ENCODE data around the gene KCNE1. TPM values are rescaled to one million over a fixed set of nuclear protein-coding genes. Genes with fewer than 3 reads are reported as not detected.

Gene KCNE1
- total and polyA plus RNA-seq, 2 donors (not counting 1 experiment from before 2014, with no cell fraction given): 0.33 to 0.45 TPM

DNA sequence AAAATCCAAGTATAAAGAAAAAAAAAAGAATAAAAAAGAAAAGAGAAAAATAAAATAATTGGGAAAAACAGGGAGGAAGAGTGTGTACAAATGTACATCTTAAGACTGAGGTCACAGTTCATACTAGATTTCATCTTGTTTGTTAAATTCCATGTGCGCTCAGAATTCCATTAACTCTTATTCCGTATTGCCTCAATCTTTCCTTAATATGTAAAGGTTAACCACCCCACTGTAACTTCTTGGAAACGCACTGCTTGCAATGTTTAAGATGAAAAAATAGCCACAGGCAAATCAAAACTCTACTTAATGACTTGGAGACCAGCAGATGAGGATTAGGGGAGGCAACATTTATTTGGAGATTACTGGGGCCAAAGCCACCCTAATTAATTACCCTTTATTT, 23.9 kb upstream of the KCNE1 start:
- Histone ChIP-seq H4K20me1 (ENCODE audit: control insufficient read depth, extremely low read depth, insufficient read depth, low read length) (no peaks in the 10 kb centered on the region), H3K36me3 (ENCODE audit: control insufficient read depth, insufficient read depth, low read length) (peaks cover 2% of the 10 kb centered on the region), H3K4me3 (replicated peaks in 1 of 4; ENCODE audit: control extremely low read depth in 1 of 4, insufficient read depth in 1 of 4, low read depth in 3 of 4, low read length in 4 of 4) (no peak overlapping the region), H3K79me2 (ENCODE audit: control insufficient read depth, insufficient read depth, low read length) (no peaks in the 10 kb centered on the region), H3K9me3 (ENCODE audit: control insufficient read depth, insufficient read depth, low read depth, low read length) (no peaks in the 10 kb centered on the region), H3K27me3 (ENCODE audit: control insufficient read depth, insufficient read depth, low read length) (no peaks in the 10 kb centered on the region), H3K4me1 (ENCODE audit: control insufficient read depth, extremely low read depth, insufficient read depth, low read length) (peaks cover 3% of the 10 kb centered on the region), H3K27ac (ENCODE audit: insufficient read depth, low read length) (no peak overlapping the region), H2AFZ (ENCODE audit: low read length) (no peak overlapping the region), H3K4me2 (ENCODE audit: extremely low read depth, insufficient read depth, low read length) (no peak overlapping the region), H3K9ac (ENCODE audit: insufficient read depth, low read length) (no peak overlapping the region)
- TF ChIP-seq EZH2 (IDR thresholded peaks at IDR 0.05; ENCODE audit: low read length, missing control alignments): no peak
- TF ChIP-seq, protein P1, sequence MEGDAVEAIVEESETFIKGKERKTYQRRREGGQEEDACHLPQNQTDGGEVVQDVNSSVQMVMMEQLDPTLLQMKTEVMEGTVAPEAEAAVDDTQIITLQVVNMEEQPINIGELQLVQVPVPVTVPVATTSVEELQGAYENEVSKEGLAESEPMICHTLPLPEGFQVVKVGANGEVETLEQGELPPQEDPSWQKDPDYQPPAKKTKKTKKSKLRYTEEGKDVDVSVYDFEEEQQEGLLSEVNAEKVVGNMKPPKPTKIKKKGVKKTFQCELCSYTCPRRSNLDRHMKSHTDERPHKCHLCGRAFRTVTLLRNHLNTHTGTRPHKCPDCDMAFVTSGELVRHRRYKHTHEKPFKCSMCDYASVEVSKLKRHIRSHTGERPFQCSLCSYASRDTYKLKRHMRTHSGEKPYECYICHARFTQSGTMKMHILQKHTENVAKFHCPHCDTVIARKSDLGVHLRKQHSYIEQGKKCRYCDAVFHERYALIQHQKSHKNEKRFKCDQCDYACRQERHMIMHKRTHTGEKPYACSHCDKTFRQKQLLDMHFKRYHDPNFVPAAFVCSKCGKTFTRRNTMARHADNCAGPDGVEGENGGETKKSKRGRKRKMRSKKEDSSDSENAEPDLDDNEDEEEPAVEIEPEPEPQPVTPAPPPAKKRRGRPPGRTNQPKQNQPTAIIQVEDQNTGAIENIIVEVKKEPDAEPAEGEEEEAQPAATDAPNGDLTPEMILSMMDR (conservative IDR thresholded peaks at IDR 0.05 in 1 of 2, IDR thresholded peaks at IDR 0.05 in 1 of 2; ENCODE audit: low read depth in 1 of 2, low read length in 2 of 2): no peak
- no peak for DNase-seq (ENCODE audit: low read depth in 2 of 2)

DNA sequence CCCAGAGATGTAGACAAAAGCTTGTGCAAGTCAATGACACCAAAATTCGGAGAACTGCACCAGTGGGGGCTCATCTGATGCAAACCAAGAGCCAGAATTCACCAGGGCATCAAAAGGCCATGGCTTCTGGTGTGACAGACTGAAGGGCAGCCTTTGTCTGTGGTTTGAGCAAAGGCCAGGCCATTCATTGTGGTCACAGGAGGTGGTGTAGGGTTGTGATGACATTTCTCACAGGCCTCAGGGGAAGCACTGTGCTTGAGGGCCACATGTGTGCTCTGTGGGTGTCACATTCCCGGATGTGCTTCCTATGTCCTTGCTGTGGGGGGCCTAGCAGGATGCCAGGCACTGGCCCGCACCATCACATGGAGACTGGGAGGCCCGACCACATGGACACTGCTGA, 22.5 kb upstream of the KCNE1 start:
- Histone ChIP-seq H3K27ac (ENCODE audit: insufficient read depth, low read length) (no peak overlapping the region), H3K9me3 (ENCODE audit: control insufficient read depth, insufficient read depth, low read depth, low read length) (no peaks in the 10 kb centered on the region), H3K4me2 (ENCODE audit: extremely low read depth, insufficient read depth, low read length) (no peak overlapping the region), H2AFZ (ENCODE audit: low read length) (no peak overlapping the region), H3K9ac (ENCODE audit: insufficient read depth, low read length) (no peak overlapping the region), H3K4me1 (ENCODE audit: control insufficient read depth, extremely low read depth, insufficient read depth, low read length) (peaks cover 3% of the 10 kb centered on the region), H3K36me3 (ENCODE audit: control insufficient read depth, insufficient read depth, low read length) (peaks cover 2% of the 10 kb centered on the region), H3K27me3 (ENCODE audit: control insufficient read depth, insufficient read depth, low read length) (no peaks in the 10 kb centered on the region), H3K4me3 (replicated peaks in 1 of 4; ENCODE audit: control extremely low read depth in 1 of 4, insufficient read depth in 1 of 4, low read depth in 3 of 4, low read length in 4 of 4) (no peak overlapping the region), H4K20me1 (ENCODE audit: control insufficient read depth, extremely low read depth, insufficient read depth, low read length) (no peaks in the 10 kb centered on the region), H3K79me2 (ENCODE audit: control insufficient read depth, insufficient read depth, low read length) (no peaks in the 10 kb centered on the region)
- peak in 1 of 2 donors; percentile 70 for DNase-seq (ENCODE audit: low read depth in 2 of 2)
- TF ChIP-seq, protein P1 (conservative IDR thresholded peaks at IDR 0.05 in 1 of 2, IDR thresholded peaks at IDR 0.05 in 1 of 2; ENCODE audit: low read depth in 1 of 2, low read length in 2 of 2): no peak
- TF ChIP-seq EZH2 (IDR thresholded peaks at IDR 0.05; ENCODE audit: low read length, missing control alignments): no peak

DNA sequence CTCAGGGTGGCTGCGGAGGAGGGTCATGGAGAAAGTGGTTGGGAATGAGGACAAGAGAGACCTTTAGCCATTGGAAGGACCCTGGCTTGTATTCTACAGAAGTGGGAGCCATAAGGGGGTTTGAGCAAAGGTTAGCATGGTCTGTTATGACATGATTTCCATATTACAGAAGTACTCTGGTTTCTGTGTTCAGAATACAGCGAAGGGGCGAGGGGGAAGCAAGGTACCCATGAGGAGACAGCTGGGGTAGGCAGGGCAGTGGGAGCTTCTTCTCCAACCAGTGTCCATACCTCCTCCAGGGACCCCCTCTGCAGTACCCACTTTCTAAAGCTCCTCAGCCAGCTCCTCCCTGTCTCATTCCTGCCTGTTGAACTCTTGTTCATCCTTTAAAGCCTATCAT, 21.9 kb upstream of the KCNE1 start:
- Histone ChIP-seq H3K79me2 (ENCODE audit: control insufficient read depth, insufficient read depth, low read length) (no peaks in the 10 kb centered on the region), H3K36me3 (ENCODE audit: control insufficient read depth, insufficient read depth, low read length) (peaks cover 2% of the 10 kb centered on the region), H3K4me2 (ENCODE audit: extremely low read depth, insufficient read depth, low read length) (no peak overlapping the region), H4K20me1 (ENCODE audit: control insufficient read depth, extremely low read depth, insufficient read depth, low read length) (no peaks in the 10 kb centered on the region), H2AFZ (ENCODE audit: low read length) (no peak overlapping the region), H3K9ac (ENCODE audit: insufficient read depth, low read length) (no peak overlapping the region), H3K4me1 (ENCODE audit: control insufficient read depth, extremely low read depth, insufficient read depth, low read length) (peaks cover 3% of the 10 kb centered on the region), H3K4me3 (replicated peaks in 1 of 4; ENCODE audit: control extremely low read depth in 1 of 4, insufficient read depth in 1 of 4, low read depth in 3 of 4, low read length in 4 of 4) (no peak overlapping the region), H3K27ac (ENCODE audit: insufficient read depth, low read length) (no peak overlapping the region), H3K27me3 (ENCODE audit: control insufficient read depth, insufficient read depth, low read length) (no peaks in the 10 kb centered on the region), H3K9me3 (ENCODE audit: control insufficient read depth, insufficient read depth, low read depth, low read length) (no peaks in the 10 kb centered on the region)
- TF ChIP-seq, protein P1 (conservative IDR thresholded peaks at IDR 0.05 in 1 of 2, IDR thresholded peaks at IDR 0.05 in 1 of 2; ENCODE audit: low read depth in 1 of 2, low read length in 2 of 2): no peak
- TF ChIP-seq EZH2 (IDR thresholded peaks at IDR 0.05; ENCODE audit: low read length, missing control alignments): no peak
- no peak for DNase-seq (ENCODE audit: low read depth in 2 of 2)

Data from fibroblast of lung (primary cell).